Measurements from ENCODE around the gene EFNA5. TPM values are rescaled to one million over a fixed set of nuclear protein-coding genes. Genes with fewer than 3 reads are reported as not detected.

EFNA5 gene
- total RNA-seq, 1 experiment from 2014 or later, result 4.0 TPM

DNA sequence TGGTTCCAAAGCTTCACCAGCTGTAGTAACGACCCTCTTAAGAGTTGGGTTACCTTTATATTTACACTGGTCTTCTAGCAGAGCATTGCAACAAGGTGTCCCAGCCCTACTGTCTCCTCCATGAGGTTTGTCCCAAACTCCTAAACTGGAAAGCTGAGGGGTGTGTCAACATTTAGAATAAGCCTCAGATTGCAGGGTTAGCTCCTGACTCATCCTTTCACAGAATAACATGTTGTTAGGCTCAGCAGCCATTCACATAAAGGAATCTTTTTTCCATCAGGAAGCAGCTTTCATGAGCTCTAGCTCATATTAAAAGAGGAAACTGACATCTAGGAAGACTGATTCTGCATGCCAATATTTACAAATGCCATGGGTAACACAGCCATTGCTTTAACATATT lies 238.7 kb downstream of the EFNA5 start:
- peak; percentile 77 for DNase-seq (ENCODE audit: low read depth)

DNA sequence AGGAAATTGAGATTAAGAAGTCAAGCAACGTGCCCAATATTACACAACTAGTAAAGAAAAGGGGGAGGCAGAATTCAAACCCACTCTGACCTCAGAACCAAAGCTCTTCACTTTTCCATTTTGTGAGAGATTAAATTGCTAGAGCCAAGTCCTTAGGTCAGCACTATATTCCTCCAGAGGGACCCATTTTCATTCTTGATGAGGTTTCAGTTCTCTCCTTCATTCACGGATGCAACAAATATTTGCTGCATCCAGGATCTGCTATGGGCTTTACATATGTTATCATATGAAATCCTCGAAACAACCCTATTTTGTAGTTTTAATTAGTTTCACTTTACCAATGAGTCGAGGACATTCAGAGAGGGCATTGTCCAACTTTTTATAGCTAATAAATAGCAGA lies 239.2 kb downstream of the EFNA5 start:
- DNase-seq (ENCODE audit: low read depth), result no peak

DNA sequence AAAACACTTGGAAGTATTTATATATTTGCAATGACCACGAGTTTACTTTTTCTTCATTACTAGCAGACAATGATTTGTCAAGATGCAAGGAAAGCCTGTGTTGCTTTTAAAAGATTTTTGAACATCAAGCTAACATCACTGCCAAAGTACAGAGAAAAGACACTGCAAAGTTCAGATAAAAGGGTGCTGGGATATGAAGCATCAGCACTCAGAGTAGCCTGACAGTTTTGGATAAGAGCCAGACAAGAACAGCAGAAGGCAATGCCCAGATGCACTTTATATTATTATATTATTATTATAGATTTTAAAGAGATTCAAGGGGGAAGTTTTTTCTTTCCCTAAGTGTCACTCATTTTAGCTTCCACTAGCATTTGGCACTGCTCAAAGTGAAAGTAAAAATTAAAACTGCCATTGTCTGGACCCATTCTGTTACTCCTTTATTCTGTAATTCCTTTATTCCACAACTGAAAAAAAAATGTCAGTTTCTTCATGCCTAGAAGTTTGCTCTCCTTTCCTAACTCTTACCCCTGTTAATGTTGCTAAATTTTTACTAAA lies 240.6 kb downstream of the EFNA5 start:
- DNase-seq (ENCODE audit: low read depth), result no peak

DNA sequence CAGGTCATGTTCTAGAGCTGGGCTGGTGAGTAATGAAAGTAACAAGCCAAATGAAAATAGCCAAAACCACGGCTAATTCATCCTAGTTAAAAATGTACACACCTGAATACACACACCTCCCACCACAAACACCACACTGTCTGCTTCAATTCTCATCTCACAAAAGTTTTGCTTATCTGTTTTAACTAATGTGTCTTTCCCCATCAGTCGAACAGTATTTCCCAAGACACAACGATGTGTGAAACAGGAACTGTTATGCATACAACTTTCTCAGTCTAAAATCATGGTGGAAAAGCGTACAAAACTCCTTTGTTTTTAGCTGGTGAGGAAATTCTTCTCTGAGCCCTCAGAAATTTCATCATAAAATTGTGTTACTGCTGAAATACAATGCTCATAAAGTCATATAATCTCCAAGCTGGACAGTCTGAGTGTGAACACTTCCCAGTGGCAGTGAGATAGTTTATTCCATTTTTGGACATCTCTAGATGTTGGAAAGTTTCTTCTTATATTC lies 242.4 kb downstream of the EFNA5 start:
- DNase-seq (ENCODE audit: low read depth), result no peak

DNA sequence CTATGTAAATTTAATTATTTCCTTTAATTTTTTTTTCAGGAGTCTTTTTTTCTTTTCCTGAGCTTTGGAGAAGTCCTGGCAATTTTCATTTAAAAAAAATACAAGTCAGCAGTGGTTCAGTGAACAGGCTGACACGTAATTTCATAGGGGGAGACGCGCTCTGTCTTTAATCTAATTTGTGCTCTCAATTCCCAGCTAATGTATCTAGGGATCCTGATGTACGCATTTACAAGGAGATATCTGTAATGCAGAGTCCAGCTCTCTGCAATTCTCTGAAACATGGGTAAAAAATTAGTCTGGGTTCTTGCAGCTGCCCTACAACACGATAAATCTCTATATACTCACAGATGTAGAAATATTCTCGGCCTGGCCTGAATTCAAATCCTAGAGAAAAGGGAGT lies 243.9 kb downstream of the EFNA5 start:
- DNase-seq (ENCODE audit: low read depth), result no peak

DNA sequence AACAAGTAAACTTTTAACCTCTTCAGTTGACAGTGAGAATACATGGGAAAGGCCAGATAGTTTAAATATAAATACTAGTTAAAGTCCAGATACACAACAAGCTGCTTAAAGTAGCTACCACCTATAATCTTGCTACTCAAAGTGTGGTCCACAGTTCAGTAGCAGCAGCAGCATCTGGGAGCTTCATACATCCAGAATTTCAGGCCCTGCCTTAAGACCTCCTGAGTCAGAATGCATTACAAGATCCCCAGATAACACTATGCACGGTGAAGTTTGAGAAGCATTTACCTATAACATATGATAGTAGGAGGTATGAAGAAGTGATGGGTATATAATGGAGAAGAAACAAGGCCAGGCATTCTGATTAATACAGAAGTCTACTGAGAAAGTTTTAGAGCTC lies 244.5 kb downstream of the EFNA5 start:
- no peak for DNase-seq (ENCODE audit: low read depth)

DNA sequence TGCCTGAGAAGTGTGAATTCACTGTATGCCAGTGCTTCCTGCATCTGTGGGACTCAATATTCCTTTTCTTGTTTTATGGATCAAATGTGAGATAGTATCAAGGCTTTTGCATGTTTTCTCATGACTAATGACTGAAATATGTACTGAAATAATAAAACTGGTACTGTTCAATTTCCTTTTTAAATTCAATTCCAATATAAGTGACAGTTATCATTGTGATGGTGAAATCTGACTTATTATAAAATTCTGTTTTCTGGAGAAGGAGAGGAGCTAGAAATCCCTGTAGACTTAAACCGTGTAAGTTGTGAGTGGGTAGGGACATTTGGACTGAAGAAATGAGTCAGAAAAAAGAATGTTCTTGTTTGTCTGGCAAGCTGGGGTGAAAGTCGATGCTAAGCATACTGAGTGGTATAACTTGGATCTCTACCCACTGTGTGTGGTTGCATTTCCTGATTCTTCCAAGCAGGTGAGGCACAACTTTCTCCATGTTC lies 245.2 kb downstream of the EFNA5 start:
- peak; percentile 90 for DNase-seq (ENCODE audit: low read depth)

DNA sequence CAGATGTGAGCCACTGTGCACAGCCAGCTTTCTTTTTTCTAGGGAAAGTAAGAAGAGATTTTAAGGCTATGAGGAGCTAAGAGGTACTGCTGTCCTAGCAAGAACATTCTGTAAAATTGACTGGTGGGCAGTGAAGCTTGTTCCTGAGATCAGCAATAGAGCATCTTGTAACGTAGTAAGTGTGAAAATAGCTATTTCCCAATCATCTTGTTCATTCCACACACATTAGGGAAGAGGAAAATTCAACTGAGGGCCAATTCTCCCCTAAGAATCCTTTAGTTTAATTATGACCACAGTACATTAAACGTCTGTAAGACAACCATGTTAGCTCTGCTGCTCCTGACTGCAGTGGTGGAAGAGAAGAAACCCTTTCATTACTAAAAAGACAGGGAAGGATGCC lies 246.2 kb downstream of the EFNA5 start:
- no peak for DNase-seq (ENCODE audit: low read depth)

DNA sequence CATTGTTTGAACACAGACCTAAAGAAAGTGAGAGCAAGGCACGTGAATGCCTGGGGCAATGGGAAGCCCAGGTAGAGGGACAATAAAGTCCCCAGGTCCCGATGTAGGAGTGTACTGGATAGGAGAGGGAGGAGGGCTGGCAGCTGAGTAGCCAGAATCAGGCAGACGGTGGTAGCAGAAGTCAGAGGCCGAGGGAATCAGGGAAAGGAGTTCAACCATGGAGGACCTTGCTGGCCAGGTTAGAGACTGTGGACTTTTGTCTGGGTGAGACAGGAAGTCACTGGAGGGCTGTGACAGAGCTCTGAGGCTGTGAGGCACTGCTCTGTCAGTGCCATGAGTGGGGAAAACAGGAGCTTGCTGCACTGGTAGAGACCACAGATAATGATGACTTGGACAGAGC lies 248.2 kb downstream of the EFNA5 start:
- no peak for DNase-seq (ENCODE audit: low read depth)

DNA sequence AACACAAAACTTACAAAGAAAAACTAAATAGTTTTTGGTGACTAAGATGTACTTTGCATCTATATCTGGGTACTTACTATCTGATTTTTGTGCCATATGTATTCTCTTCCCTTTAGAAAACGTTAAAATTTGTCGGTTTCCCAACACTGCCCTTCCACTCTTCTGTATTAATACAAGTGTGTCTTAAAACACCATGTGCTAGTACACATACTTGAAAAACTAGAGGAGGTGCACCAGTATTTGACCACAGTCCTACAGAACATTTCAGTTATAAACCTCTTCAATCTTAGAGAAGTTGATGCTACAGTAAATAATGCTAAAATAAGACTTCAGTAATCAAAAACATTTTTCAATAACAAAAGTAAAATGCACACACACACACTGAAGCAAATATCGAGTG lies 251.2 kb downstream of the EFNA5 start:
- no peak for DNase-seq (ENCODE audit: low read depth)

DNA sequence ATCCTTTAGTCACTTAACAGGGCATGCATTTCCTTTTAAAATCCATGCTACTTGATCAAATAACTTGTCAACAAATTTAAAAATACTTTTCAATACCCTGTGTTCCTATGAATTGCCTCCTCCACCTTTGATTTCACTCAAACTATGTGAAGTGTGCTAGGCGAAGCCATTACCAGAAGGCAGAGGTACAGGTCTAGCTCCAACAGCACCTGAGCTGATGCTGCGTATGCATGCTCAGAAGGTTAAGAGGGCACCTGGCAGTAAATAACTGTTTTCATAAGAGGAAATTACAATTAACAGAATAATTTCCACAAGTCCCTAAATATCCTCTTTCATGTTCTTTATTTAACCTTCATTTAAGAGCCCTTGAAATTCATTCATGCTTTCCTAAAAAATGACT lies 251.8 kb downstream of the EFNA5 start:
- DNase-seq (ENCODE audit: low read depth), result no peak

DNA sequence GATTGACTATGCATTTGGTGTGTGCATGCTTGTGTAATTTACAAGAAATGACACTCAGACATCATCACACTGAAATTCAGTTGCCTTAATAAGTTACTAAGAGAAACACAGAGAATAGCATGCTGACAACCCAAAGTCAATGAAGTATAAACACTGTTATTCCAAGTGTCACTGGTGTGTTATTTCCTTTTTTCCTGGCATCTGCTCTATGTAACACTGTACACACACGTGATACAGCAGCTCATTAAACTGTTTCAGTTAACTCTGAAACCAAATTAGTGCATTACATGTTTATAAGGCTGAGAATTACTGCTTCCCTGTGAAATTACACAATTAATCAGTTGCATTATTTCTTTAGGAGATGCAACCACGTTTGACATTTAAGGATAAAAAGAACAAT lies 252.7 kb downstream of the EFNA5 start:
- no peak for DNase-seq (ENCODE audit: low read depth)

DNA sequence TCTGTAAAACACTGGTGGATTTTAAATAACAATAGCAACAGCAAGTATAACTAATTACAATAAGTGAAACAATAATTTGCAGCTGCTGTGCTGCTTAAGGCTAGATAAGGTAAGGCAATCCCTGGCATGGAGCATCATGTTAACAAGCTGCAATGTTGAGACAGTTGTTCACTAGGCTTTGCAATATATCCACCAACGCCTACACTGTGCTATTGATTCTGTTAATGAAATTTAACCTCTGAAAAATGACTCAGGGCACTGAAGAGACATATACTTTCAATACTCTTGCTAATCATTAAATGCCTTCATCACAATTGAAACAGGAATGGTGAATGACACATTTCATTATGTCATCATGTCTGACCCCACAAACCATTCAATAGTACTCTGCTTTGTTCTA lies 255.0 kb downstream of the EFNA5 start:
- DNase-seq (ENCODE audit: low read depth), result no peak

DNA sequence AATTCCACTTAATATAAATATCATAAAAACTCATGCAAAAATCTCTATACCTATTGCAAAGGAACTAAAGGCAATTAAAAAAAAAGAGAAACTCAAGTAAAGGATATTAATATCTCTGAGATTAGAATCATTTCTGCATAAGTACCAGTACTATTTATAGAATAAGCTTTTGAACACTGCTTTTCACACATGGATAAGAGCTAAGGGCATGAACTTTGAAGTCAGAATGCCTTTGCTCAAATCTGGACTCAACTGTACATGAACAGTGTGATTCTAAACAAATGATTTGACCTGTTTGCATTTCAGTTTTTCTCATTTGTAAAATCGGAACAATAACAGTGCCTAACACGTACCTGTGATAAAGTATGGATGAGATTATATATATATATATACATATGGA lies 255.9 kb downstream of the EFNA5 start:
- no peak for DNase-seq (ENCODE audit: low read depth)

DNA sequence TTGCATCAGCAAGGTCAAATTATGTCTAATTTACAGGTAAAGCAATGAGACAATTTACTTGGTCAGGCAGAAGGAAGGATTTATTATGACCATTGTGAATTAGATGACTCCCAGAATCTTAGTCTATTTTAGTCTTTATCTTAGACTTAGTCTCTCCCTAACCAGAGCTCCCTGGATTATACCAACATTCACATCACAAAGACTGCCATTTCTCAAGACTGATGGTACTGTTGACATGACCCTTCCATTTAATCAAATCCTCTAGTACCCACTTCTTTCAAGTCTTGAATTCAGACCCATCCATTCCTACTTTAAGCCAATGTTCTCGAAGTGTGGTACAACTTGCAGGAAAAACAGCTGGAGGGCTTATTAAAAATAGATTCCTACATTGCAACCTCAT lies 257.0 kb downstream of the EFNA5 start:
- no peak for DNase-seq (ENCODE audit: low read depth)

DNA sequence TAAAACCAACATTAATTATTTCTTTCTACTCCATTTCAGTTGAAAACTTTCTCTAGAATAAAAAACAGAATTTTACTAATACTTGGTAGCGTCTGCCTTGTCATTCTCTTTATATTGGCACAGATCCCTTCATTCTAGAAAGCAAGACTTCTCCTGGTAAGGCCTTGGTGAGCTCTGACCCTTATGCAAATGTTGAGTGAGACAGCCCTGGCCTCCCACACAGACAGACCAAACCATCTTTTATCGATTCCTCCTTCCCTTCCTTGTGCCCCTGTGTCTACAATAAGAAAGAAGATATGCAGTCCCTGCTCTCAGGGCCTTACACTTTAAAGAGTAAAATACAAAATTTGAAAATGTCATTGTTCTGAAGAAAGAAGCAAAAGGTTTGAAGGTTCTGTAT lies 262.2 kb downstream of the EFNA5 start:
- DNase-seq (ENCODE audit: low read depth), result no peak

DNA sequence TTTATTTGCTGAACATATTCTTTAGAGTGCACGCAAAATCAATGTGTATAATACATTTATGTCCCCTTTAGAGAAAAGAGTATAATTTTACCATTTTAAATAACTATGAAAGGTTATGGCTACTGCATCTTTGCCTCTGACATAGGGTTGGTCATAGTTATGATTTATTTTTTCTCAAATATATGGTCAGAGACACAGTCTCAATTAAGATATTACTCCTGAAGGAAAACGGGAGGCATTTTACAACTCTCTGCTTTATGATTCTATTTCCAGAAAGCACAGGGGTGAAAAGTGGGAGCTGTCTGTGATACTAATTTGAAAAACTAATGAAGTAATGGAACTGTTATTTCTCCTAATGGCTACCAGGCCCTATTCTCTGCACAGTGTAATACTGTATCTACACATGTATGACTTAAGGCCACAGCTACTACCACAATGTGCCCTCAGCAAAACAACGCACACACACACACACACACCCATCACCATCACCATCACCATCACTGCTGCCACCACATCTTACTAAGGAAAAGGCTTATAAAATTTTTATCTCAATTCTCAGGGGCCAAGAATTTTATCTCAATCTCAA lies 262.9 kb downstream of the EFNA5 start:
- no peak for DNase-seq (ENCODE audit: low read depth)

DNA sequence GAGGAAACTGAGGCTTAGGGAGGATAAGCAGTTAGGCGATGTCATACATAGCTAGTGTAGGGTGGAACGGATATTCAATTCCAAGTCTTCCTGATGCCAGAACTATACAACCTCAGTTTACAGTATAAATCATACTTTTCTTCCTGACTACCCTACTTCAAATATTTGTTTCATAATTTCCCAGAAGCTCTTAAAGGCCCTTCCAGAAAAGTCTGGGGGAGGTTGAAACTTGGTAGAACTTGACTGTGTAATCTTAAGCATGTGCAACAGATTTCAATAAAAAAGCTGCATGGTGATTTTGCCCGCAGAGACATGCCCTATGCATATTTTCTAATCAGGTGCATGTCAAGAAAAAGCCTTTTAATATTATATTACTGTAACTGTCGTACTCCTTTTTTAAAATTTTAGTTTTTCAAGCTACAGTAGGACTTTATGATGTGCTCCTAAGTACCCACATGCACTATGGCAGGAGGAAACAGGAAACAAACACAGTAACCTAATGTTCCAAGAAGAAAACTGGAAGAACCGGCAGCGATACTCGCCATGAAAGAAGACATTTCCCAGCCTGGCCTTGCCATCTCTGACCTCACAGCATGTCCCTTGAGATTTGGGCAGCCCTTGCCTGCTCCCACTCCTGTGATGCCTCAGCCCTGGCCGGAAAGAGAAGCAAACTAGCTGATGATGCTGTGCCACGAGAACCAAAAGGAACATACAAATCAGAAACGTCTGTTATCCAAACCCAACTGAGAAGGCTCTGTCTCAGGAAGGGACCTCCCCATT lies 266.0 kb downstream of the EFNA5 start:
- DNase-seq (ENCODE audit: low read depth), result no peak

DNA sequence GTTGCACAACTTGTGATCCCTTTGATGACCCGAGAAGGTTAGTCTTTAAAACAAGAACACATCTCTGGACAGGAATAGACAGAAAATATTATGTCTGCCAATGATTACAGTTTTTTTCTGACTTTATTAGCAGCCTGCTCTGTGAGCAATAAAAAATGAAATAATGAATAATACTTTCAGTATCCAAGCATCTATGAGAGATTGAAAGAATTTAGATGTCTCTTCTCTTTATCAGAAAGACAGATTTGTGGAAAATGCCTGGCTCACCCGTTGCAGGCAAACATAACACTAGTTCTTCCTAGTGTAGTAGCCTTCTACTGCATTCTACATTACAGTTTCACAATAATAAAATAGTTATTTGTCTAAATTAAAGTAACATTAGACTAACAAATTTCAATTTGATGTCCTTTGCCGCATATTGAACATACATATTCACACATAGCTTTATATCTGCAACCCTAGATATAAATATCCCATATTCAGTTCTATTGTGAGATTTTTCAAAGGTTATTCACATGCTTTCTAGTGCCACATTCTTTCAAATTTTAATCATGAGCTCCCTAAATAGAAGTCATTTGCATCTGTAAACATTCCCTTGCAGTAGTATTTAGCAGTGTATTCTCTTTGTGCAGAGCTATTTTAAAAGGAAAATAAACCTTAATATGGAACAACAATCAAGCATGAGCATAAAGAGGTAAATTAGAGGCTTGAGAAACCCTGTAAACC lies 267.3 kb downstream of the EFNA5 start:
- DNase-seq (ENCODE audit: low read depth), result no peak

DNA sequence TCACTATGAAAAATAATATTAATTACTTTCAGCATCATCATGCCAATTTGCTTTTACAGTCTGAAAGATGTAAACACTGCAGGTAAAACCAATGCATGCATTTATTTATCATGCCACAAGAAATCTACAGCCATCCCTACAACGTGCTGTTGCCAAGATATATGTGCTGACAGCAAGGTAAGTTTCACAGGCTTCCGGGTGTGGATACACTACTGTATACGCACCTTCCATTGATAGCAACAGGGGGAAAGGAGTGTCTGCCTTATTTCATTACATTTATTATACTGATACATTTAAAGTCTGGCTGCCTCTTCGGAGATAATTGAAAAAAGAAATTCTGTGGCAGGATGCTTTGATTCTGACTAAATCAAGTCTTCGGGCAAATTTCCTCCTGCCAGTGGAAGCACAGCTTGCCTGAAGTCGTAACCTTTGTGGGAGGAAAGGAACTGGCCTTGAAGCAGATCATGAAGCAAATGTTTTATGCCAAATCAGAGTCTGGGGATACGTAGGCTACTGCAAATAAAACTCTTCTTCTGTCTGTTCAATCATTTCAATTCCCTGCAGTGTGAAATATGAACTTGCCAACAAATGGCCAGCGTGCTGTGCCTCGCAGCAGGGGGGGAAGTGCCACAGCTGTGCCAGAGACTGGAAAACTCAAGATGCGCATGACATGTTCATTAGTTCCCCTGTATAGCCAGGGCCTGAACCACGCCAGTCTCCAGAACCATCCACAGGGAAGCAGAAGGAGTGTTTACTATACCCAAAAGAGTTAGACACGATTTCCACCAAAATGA lies 268.1 kb downstream of the EFNA5 start:
- no peak for DNase-seq (ENCODE audit: low read depth)

DNA sequence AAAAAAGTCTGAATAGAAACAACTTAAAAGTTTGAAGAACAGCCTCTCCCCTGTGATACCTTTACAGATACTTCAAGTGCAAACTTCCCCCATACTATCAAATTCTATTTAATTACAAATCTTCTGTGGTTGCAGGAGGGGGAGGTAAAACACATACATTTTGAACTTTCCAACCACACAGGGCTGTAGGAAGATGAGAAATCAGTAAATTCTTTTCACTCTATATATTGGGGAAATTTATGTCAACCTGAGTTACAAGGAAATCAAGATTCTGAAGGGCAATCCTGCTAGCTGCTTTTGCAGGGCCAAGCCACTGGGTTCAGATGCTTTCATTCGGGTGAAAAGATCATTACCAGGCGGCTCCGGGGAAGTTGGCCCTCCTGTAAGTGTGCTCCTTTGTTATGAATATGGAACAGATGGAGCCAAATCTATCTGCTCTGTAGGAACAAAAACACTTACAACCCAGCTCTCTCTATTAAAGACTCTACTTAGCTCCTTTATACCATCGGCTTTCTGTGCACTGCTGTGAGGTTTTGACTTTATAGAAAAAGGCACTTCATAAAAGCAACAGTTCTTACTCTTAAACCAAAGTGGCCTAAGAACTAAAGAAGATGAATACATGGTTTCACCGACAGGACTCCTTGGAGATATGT lies 269.1 kb downstream of the EFNA5 start:
- DNase-seq (ENCODE audit: low read depth), result no peak
